DOHH2 (cell line): ENCODE data around the gene CDK9.

Source experiments
- H3F3A ChIP-seq: fragments of 200-600 bp; sonication (generic), shearing (Covaris generic); 2 replicates; pipeline ENCODE4 v1.6.0; 2016; ENCODE audit warnings: antibody characterized with exemption, mild to moderate bottlenecking; ENCODE audit not compliant: control insufficient read depth, insufficient read depth
- H3K27ac ChIP-seq: fragments of 200-600 bp; sonication (generic); 2 replicates; pipeline ENCODE4 v1.5.1; 2014; ENCODE audit warnings: low read depth, mild to moderate bottlenecking, low read length, moderate library complexity
- H3K27me3 ChIP-seq: fragments of 200-600 bp; sonication (generic); 2 replicates; pipeline ENCODE4 v1.6.1; 2014; ENCODE audit warnings: mild to moderate bottlenecking, low read length, mixed read lengths; ENCODE audit not compliant: control insufficient read depth
- H3K36me3 ChIP-seq: fragments of 200-600 bp; sonication (generic); 2 replicates; pipeline ENCODE4 v1.6.1; 2014; ENCODE audit warnings: mild to moderate bottlenecking, low read length, moderate library complexity, mixed read lengths; ENCODE audit not compliant: control insufficient read depth
- H3K4me1 ChIP-seq: fragments of 200-600 bp; sonication (generic); 2 replicates; pipeline ENCODE4 v1.6.1; 2014; ENCODE audit warnings: mild to moderate bottlenecking, low read length, mixed read lengths; ENCODE audit not compliant: control insufficient read depth
- H3K4me2 ChIP-seq: fragments of 200-600 bp; sonication (generic); 2 replicates; pipeline ENCODE4 v1.6.0; 2014; ENCODE audit warnings: mild to moderate bottlenecking, low read length, moderate library complexity
- H3K4me3 ChIP-seq: fragments of 200-600 bp; sonication (generic); 2 replicates; pipeline ENCODE4 v1.5.1; 2014; ENCODE audit warnings: mild to moderate bottlenecking, low read length, mixed read lengths
- H3K79me2 ChIP-seq: fragments of 200-600 bp; sonication (generic); 2 replicates; pipeline ENCODE4 v1.6.1; 2014; ENCODE audit warnings: mild to moderate bottlenecking, low read length, mixed read lengths; ENCODE audit not compliant: control insufficient read depth
- H3K9me2 ChIP-seq: fragments of 200-600 bp; sonication (generic); replicated peaks from 2 replicates; pipeline ENCODE4 v1.6.1; 2014; ENCODE audit warnings: mild to moderate bottlenecking, low read length, mixed read lengths; ENCODE audit not compliant: control insufficient read depth
- H3K9me3 ChIP-seq: fragments of 200-600 bp; sonication (generic); 2 replicates; pipeline ENCODE4 v1.6.1; 2014; ENCODE audit warnings: antibody characterized with exemption, low read length, mixed read lengths; ENCODE audit not compliant: control insufficient read depth, insufficient read depth
- H4K20me1 ChIP-seq: fragments of 200-600 bp; sonication (generic); 2 replicates; pipeline ENCODE4 v1.6.0; 2014; ENCODE audit warnings: low read depth, mild to moderate bottlenecking, antibody characterized with exemption, low read length, moderate library complexity; ENCODE audit not compliant: control insufficient read depth, insufficient read depth
- CTCF ChIP-seq: fragments of 200-600 bp; sonication (generic); IDR thresholded peaks from one replicate; pipeline ENCODE4 v1.5.1; 2014; ENCODE audit warnings: antibody characterized with exemption, mild to moderate bottlenecking, low read depth, low read length; ENCODE audit not compliant: poor library complexity, severe bottlenecking
- EZH2phosphoT487 ChIP-seq: fragments of 200-600 bp; sonication (generic); IDR thresholded peaks from 2 replicates; pipeline ENCODE4 v1.6.1; 2017; ENCODE audit warnings: borderline replicate concordance, mild to moderate bottlenecking, antibody characterized with exemption, low read length, moderate library complexity, mixed read lengths

Gene CDK9

GRCh38 chr9:127753148-127753547 is 32.7 kb upstream of the CDK9 start:
- Histone ChIP-seq H3K9me2 (no peaks in the 10 kb centered on the region), H3F3A (no peaks in the 10 kb centered on the region), H3K27me3 (no peaks in the 10 kb centered on the region), H3K4me1 (no peaks in the 10 kb centered on the region), H3K36me3 (peaks cover 29% of the 10 kb centered on the region), H3K4me3 (no peak overlapping the region), H3K9me3 (no peaks in the 10 kb centered on the region), H3K27ac (no peak overlapping the region), H4K20me1 (no peaks in the 10 kb centered on the region), H3K4me2 (no peak overlapping the region), H3K79me2 (no peaks in the 10 kb centered on the region)
- no peak for TF ChIP-seq EZH2phosphoT487
- TF ChIP-seq CTCF: no peak

GRCh38 chr9:127753622-127754021 is 32.2 kb upstream of the CDK9 start:
- Histone ChIP-seq H3K27me3 (no peaks in the 10 kb centered on the region), H3K4me2 (no peak overlapping the region), H4K20me1 (no peaks in the 10 kb centered on the region), H3K36me3 (peaks cover 24% of the 10 kb centered on the region), H3K79me2 (no peaks in the 10 kb centered on the region), H3K9me3 (no peaks in the 10 kb centered on the region), H3K9me2 (no peaks in the 10 kb centered on the region), H3K4me3 (no peak overlapping the region), H3K4me1 (no peaks in the 10 kb centered on the region), H3F3A (no peaks in the 10 kb centered on the region), H3K27ac (no peak overlapping the region)
- TF ChIP-seq EZH2phosphoT487: no peak
- no peak for TF ChIP-seq CTCF

- Histone ChIP-seq H3K4me2 (no peak overlapping the region), H3K27ac (no peak overlapping the region), H3K36me3 (peaks cover 17% of the 10 kb centered on the region), H3K4me1 (no peaks in the 10 kb centered on the region), H3K79me2 (no peaks in the 10 kb centered on the region), H3F3A (no peaks in the 10 kb centered on the region), H4K20me1 (no peaks in the 10 kb centered on the region), H3K9me2 (no peaks in the 10 kb centered on the region), H3K27me3 (no peaks in the 10 kb centered on the region), H3K9me3 (no peaks in the 10 kb centered on the region), H3K4me3 (no peak overlapping the region)
- TF ChIP-seq CTCF (no peak), EZH2phosphoT487 (no peak)
Observed at GRCh38 chr9:127754099-127755060, 31.5 kb upstream of the CDK9 start.
